Renal cortex interstitium (tissue), 11 donors: ENCODE measurements around the gene CAPN11. TPM values are rescaled to one million over a fixed set of nuclear protein-coding genes. Genes with fewer than 3 reads are reported as not detected.
"Not testable (repeated sequence)": the region's sequence is repeated elsewhere in the genome, so short reads cannot be mapped to it uniquely, and the experiment has no call there.

ENCODE experiments used
- DNase-seq, 11 donors: peaks; one replicate each; pipeline ENCODE4 v3.0.0-alpha.2; 2013; ENCODE audit warnings: low read depth in 9 of 11, low spot score in 4 of 11; ENCODE audit errors: extremely low read depth in 1 of 11
- polyA plus RNA-seq, 3 donors: library from polyadenylated mRNA; unstranded; fragments of 120-200 nt; gene quantifications; one replicate each; pipeline ENCODE4 v1.2.1, GENCODE V29; 2013; ENCODE audit not compliant: insufficient read length in 3 of 3

The CAPN11 gene
- polyA plus RNA-seq, 3 donors, result 0.14 to 0.20 TPM; not detected in 1

- DNase-seq, result no peak
These were observed 18.3 kb downstream of the CAPN11 start for GRCh38 chr6:44176762-44177509.

- DNase-seq, result no peak
These were observed 19.2 kb downstream of the CAPN11 start for GRCh38 chr6:44177691-44178423.

DNA sequence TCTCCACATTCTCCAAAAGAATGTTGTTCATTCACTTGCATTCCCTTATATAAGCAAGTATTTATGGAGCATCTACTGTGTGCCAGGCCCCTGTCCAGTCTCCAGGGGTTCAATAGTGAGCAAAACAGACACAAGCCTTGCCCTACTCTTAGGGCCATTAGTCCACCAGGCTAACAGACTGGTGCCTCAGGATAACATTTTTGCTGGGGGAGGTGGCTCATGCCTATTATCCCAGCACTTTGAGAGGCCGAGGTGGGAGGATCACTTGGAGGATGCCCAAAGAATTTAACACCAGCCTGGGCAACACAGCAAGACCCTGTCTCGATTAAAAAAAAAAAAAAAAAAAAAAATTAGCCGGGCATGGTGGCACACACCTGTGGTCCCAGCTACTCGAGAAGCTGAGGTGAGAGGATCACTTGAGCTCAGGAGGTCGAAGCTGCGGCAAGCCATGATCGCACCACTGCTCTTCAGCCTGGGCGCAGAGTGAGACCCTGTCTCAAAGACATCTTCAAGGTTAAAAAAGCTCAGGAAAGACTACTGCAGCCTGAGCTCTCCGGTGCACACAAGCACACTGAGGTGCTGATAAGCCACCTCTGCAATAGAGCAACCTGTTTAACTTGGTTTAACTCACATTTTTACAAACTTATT, 19.9 kb downstream of the CAPN11 start:
- no peak for DNase-seq

GRCh38 chr6:44179072-44179536, 20.5 kb downstream of the CAPN11 start:
- no peak for DNase-seq

DNA sequence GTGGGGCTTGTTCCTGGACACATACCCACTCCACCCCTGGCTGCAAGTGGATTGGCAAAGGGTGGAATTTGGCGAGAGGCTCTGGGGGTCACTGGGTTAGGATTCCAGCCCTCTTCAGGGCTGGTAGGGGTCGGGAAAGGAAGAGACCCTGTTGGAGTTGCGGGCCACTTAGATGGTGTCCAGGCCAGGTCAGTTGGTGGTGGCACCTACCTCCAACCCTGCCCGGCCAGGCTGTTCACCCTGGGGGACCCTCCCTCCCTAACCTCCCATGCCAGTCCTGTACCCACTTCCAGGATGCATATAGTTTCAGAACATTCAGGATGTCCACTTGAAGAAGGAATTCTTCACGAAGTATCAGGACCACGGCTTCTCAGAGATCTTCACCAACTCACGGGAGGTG, 21.0 kb downstream of the CAPN11 start:
- no peak for DNase-seq

DNA sequence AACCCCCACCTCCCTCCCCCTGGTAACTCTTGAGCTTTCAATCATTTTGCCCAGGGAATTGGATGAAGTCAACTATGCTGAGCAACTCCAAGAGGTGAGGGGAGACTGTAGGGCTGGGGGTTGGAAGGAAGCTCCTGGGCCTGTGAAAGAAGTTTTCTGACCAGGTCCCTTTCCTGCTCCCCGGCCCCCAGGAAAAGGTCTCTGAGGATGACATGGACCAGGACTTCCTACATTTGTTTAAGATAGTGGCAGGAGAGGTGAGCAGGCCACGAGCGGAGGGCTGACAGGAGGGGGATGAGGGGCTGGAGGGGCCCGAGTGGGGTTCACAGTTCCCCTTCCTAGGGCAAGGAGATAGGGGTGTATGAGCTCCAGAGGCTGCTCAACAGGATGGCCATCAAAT, 21.8 kb downstream of the CAPN11 start:
- no peak for DNase-seq

- no peak for DNase-seq
These were observed 22.3 kb downstream of the CAPN11 start for GRCh38 chr6:44180886-44181285.

- not testable (repeated sequence) for DNase-seq
These were observed 23.2 kb downstream of the CAPN11 start for GRCh38 chr6:44181784-44182183.

DNA sequence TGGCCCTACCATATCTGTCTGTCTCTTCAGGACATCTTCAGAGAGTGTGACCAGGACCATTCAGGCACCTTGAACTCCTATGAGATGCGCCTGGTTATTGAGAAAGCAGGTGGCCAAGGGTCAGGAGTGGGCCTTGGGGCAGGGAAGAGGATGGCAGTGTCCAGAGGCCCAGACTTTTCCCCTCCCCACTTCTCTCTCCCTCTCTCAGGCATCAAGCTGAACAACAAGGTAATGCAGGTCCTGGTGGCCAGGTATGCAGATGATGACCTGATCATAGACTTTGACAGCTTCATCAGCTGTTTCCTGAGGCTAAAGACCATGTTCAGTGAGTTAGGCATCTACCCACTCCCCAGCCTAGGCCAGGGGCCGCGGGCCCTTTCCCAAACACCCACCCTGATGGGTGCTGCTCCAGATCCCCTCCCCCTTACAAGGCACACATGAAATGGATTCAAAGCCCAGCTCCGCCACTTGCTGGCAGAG, 24.3 kb downstream of the CAPN11 start:
- no peak for DNase-seq

GRCh38 chr6:44183783-44184182, 25.2 kb downstream of the CAPN11 start:
- DNase-seq, result no peak

GRCh38 chr6:44185356-44185755, 26.7 kb downstream of the CAPN11 start:
- DNase-seq, result not testable (repeated sequence)

GRCh38 chr6:44185953-44186634, 27.5 kb downstream of the CAPN11 start:
- no peak for DNase-seq

GRCh38 chr6:44186635-44187025, 28.0 kb downstream of the CAPN11 start:
- no peak for DNase-seq

DNA sequence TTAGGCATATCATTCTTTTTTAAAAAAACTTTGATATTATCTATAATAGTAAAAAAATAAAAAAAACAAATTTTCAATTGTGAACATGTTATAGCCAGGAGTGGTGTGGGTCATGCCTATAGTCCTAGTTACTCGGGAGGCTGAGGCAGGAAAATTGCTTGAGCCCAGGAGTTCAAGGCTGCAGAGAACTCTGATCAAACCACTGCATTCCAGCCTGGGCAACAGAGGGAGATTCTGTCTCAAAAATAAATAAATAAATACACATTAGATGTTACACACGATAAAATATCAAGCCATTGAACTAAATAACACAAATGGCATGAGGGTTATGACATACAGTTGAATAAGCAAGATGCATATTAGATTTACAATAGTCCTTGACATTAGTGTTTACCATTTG, 30.2 kb downstream of the CAPN11 start:
- DNase-seq, result no peak

DNA sequence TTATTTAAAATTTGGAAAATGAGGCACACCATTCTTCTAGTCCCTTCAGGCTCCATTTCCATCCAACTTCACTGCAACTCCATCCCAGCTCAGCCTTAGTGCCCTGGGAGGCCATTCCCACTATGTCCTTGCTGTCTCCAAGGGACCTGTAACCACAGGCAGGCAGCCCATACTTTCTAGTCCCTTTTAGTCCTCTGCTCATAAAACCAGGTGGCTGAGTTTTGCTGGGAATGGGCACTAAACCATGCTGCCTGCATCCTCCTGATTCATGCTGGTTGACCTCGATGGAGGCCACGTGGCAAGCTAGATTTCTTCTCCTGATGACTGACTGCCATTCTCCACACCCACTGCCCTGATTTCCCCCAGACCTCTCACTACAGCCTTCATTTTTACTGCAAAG, 30.6 kb downstream of the CAPN11 start:
- DNase-seq, result no peak

GRCh38 chr6:44190715-44191114, 32.1 kb downstream of the CAPN11 start:
- no peak for DNase-seq

DNA sequence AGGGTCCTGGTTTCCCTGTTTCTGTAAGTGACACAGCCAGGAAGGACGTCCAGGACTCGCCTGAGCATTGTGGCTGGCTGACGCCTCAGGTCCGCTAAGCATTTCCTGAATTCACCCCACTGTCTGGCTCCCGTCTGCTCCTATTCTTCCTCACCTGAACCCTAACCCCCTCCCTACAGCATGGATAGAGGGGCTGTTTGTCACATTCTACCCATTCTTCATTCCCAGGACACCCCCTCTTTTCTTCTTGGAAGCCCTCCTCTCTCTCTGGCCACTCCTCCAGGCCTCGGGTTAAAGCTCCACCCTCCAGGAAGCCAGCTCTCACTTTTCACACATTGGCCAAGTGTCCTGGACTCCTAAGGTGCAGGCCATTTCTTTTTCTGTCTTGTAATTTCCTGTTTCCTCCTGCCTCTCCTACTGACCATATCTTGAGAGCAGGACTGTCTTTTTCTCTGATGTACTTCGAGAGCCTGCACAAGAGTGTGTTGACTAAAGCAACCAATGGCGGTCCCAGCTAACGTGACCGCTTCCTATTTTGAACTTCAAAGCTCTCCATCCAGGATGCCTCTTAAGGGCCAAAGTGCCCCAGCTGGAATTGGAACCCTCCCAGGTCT, 33.9 kb downstream of the CAPN11 start:
- DNase-seq, result no peak

GRCh38 chr6:44193307-44193910, 34.8 kb downstream of the CAPN11 start:
- DNase-seq, result no peak

DNA sequence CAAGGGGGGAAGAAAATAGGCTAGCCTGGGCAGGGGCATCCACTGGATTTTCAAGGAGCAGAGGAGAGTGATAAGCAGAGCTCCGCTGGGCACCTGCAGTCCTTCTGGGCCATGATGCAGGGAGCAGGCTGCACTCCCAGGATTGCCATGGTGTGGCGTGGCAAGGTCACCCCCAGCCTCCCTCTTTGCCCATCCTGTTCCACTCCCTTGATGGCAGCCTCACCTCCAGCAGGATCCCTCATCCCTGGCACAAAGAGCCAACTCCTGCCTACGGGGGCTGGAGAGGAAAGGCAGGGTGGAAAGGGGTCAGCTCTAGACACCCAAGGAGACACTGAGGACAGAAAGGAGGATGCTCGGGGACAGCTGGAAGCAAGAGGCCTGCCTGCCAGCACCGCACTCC, 35.7 kb downstream of the CAPN11 start:
- DNase-seq, result no peak
